Common myeloid progenitor, CD34-positive (primary cell): ENCODE results near the gene TRPM2.

ENCODE experiments used
- CTCF ChIA-PET: fragments of 350-600 bp; sonication (Branson Sonifier 250); formaldehyde crosslinking; loops from one replicate; lab custom pipeline; 2021; ENCODE audit warnings: antibody characterized with exemption; lab: Charles Lee
- POLR2A ChIA-PET: fragments of 350-600 bp; sonication (Branson Sonifier 250); formaldehyde crosslinking; loops from one replicate; lab custom pipeline; 2021; ENCODE audit warnings: antibody characterized with exemption; lab: Charles Lee
- DNase-seq, 3 donors: peaks; one replicate each; pipeline versions ENCODE4 v3.0.0 to v3.0.0-alpha.2; 2013
- H3K27ac ChIP-seq, 2 experiments: 1 replicate in 1 of 2; 2 replicates in 1 of 2; pipeline ENCODE4 v1.7.0; 2013; ENCODE audit warnings: inconsistent platforms in 2 of 2, low read length in 2 of 2, mild to moderate bottlenecking in 2 of 2, low read depth in 1 of 2, moderate library complexity in 1 of 2; ENCODE audit not compliant: severe bottlenecking in 2 of 2, insufficient read depth in 1 of 2, poor library complexity in 1 of 2
- H3K27me3 ChIP-seq, 5 experiments: replicated peaks in 2 of 5; 1 replicate in 3 of 5; 2 replicates in 2 of 5; pipeline versions ENCODE4 v1.6.1 to v1.7.0; 2013; ENCODE audit warnings: low read length in 4 of 5, mild to moderate bottlenecking in 2 of 5, moderate library complexity in 2 of 5, inconsistent platforms in 1 of 5; ENCODE audit not compliant: insufficient read depth in 5 of 5, control insufficient read depth in 4 of 5
- H3K36me3 ChIP-seq, 4 experiments: 1 replicate in 2 of 4; 2 replicates in 2 of 4; pipeline versions ENCODE4 v1.6.1 to v1.7.0; 2013; ENCODE audit warnings: low read length in 3 of 4, control low read depth in 1 of 4, mild to moderate bottlenecking in 1 of 4; ENCODE audit not compliant: control insufficient read depth in 4 of 4, insufficient read depth in 4 of 4
- H3K4me1 ChIP-seq, 4 experiments: 1 replicate in 3 of 4; 2 replicates in 1 of 4; pipeline versions ENCODE4 v1.6.1 to v1.7.1; 2013; ENCODE audit warnings: low read length in 3 of 4, mild to moderate bottlenecking in 3 of 4, control low read depth in 1 of 4, inconsistent platforms in 1 of 4, moderate library complexity in 1 of 4; ENCODE audit not compliant: control insufficient read depth in 4 of 4, insufficient read depth in 4 of 4; ENCODE audit errors: control extremely low read depth in 1 of 4
- H3K4me3 ChIP-seq, 7 experiments: 1 replicate in 4 of 7; 2 replicates in 3 of 7; pipeline versions ENCODE4 v1.5.1 to v1.7.0; 2013; ENCODE audit warnings: mild to moderate bottlenecking in 7 of 7, low read length in 6 of 7, moderate library complexity in 6 of 7, inconsistent platforms in 2 of 7, low read depth in 2 of 7, control low read depth in 1 of 7; ENCODE audit not compliant: insufficient read depth in 4 of 7, control insufficient read depth in 1 of 7; ENCODE audit errors: extremely low read depth in 1 of 7
- H3K9me3 ChIP-seq, 5 experiments: 1 replicate in 4 of 5; 2 replicates in 1 of 5; pipeline versions ENCODE4 v1.6.1 to v1.7.1; 2013; ENCODE audit warnings: low read length in 4 of 5, mild to moderate bottlenecking in 2 of 5, inconsistent platforms in 1 of 5, low read depth in 1 of 5, moderate library complexity in 1 of 5; ENCODE audit not compliant: control insufficient read depth in 4 of 5, insufficient read depth in 2 of 5; ENCODE audit errors: control extremely low read depth in 1 of 5
- WGBS: methylation state at CpG from one replicate; pipeline ENCODE4 v1.1.5; 2013; ENCODE audit not compliant: insufficient coverage; 5-methylcytosine and 5-hydroxymethylcytosine counted together

TRPM2 gene

DNA sequence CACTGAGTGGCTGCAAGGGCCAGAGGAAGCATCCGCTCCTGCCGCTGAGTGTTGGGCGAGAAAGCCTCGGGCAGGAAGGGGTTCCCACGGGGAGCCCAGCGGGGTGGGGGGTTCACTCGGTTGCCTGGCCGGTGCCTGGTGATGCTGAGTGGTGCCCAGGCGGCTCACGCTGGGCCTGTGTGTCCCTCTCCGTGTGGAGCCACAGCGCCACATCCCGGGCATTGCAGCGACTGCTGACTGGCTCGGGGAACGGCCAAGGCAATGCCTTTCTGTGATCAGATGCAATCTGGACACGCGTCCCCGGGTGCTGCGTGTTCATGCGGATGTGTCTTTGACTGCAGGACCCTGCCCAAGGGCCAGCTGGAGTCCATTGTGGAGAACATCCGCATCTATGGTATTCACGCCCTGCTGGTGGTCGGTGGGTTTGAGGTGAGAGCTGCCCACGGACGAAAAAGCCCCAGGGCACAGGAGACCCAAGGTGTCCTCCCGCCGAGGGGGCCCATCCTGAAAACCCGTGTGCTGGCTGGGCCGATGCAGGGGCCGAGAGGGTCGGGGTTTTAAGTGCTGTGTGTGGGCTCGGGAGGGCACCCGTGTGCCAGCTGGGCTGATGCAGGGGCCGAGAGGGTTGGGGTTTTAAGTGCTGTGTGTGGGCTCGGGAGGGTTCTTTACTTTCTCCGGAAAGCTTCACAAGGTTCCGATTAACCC is 30.6 kb upstream of the TRPM2 start:
- no peaks in the 10 kb centered on the region for H3K27me3 ChIP-seq
- CTCF ChIA-PET, result interaction anchor here (1.4 kb wide), 1 partner anchor 19 kb away, joined by 3 read pairs; no protein-coding TSS in a partner anchor
- 98% methylated on average over 35 of the region's 38 CpGs for WGBS
- H3K9me3 ChIP-seq, result no peaks in the 10 kb centered on the region
- no peak overlapping the region for H3K27ac ChIP-seq
- DNase-seq, result no peak
- H3K36me3 ChIP-seq, result peaks cover 5 to 94% (median 59%) of the 10 kb centered on the region in 4 experiments
- no peak overlapping the region for H3K4me3 ChIP-seq
- H3K4me1 ChIP-seq, result no peaks in the 10 kb centered on the region
- POLR2A ChIA-PET, result no interaction called here

DNA sequence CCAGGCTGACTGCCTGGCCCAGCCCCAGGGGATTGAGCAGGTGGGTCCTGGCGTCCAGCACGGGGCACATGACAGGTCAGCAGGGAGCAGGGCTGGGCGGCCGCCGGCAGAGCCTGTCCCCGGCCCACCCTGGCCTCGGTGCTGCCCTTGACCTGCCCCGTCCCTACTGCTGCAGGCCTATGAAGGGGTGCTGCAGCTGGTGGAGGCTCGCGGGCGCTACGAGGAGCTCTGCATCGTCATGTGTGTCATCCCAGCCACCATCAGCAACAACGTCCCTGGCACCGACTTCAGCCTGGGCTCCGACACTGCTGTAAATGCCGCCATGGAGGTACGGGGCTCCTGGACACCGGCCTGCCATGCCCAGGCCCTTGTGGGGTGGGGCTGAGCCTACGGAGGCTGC is 29.8 kb upstream of the TRPM2 start:
- H3K9me3 ChIP-seq, result no peaks in the 10 kb centered on the region
- WGBS, result 93% methylated on average over 18 of the region's 20 CpGs

GRCh38 chr21:44324106-44324853 is 29.1 kb upstream of the TRPM2 start:
- Histone ChIP-seq H3K27me3 (no peaks in the 10 kb centered on the region), H3K4me3 (no peak overlapping the region), H3K27ac (no peak overlapping the region), H3K36me3 (peaks cover 5 to 86% (median 54%) of the 10 kb centered on the region in 4 experiments), H3K4me1 (no peaks in the 10 kb centered on the region), H3K9me3 (no peaks in the 10 kb centered on the region)
- DNase-seq, result no peak
- ChIA-PET POLR2A (no interaction called here), CTCF (interaction anchor here (0.9 to 1.4 kb wide), 2 partner anchors 9 to 20 kb away, joined by 3 read pairs; no protein-coding TSS in a partner anchor)
- WGBS, result 98% methylated on average over 36 of the region's 37 CpGs

More for the DNA sequence above, 29.8 kb upstream of the TRPM2 start:
- CTCF ChIA-PET, result interaction anchor here (1.4 kb wide), 1 partner anchor 19 kb away, joined by 3 read pairs; no protein-coding TSS in a partner anchor
- POLR2A ChIA-PET, result no interaction called here
- Histone ChIP-seq H3K27me3 (no peaks in the 10 kb centered on the region), H3K36me3 (peaks cover 5 to 88% (median 57%) of the 10 kb centered on the region in 4 experiments), H3K4me3 (no peak overlapping the region), H3K4me1 (no peaks in the 10 kb centered on the region), H3K27ac (no peak overlapping the region)
- DNase-seq, result no peak

GRCh38 chr21:44324854-44325107 is 28.6 kb upstream of the TRPM2 start:
- no peak for DNase-seq
- CTCF ChIA-PET, result interaction anchor here (0.9 kb wide), 1 partner anchor 9 kb away, joined by 3 read pairs; no protein-coding TSS in a partner anchor
- no peak overlapping the region for H3K4me3 ChIP-seq
- no peaks in the 10 kb centered on the region for H3K9me3 ChIP-seq
- H3K27ac ChIP-seq, result no peak overlapping the region
- POLR2A ChIA-PET, result no interaction called here
- no peaks in the 10 kb centered on the region for H3K27me3 ChIP-seq
- H3K4me1 ChIP-seq, result no peaks in the 10 kb centered on the region
- H3K36me3 ChIP-seq, result peaks cover 5 to 85% (median 49%) of the 10 kb centered on the region in 4 experiments
- 91% methylated on average over 11 of the region's 11 CpGs for WGBS

DNA sequence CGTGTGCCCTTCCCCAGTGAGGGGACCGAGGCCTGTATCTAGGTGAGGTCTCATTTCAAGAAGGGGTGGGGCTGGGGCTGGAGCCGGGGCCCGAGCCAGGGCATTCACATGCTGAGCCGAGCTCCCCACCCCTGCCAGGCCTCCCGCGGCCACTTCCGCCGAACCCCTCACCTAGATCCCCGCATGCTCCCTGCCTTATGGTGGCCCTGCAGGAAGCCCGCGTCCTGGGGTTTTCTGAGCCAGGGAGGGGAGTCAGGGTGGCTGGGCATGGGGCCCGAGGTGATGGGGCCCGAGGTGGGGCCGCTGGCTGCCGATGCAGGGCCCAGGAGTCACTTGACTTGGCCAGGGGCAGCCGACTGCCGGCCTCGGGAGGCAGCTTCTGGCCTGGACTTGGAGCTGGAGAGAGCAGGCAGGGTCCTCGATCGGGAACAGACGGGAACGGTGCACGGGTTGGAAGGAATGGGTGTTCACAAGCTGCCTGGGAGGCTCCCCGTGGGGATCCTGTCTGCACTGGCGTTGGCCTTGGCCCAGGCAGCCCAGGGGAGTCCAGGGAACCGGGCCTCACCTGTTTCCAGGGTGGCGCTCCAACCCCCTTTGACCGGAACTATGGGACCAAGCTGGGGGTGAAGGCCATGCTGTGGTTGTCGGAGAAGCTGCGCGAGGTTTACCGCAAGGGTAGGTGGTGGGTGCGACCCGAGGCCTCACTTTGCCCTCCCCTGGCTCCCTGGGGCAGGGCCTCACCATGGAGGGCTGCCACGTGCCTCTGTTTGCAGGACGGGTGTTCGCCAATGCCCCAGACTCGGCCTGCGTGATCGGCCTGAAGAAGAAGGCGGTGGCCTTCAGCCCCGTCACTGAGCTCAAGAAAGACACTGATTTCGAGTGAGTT is 27.8 kb upstream of the TRPM2 start:
- WGBS, result 92% methylated on average over 43 of the region's 44 CpGs
- Histone ChIP-seq H3K4me1 (no peaks in the 10 kb centered on the region), H3K9me3 (no peaks in the 10 kb centered on the region), H3K4me3 (no peak overlapping the region), H3K36me3 (peaks cover 4 to 79% (median 45%) of the 10 kb centered on the region in 4 experiments), H3K27me3 (no peaks in the 10 kb centered on the region), H3K27ac (no peak overlapping the region)
- DNase-seq, result no peak
- ChIA-PET POLR2A (no interaction called here), CTCF (no interaction called here)

DNA sequence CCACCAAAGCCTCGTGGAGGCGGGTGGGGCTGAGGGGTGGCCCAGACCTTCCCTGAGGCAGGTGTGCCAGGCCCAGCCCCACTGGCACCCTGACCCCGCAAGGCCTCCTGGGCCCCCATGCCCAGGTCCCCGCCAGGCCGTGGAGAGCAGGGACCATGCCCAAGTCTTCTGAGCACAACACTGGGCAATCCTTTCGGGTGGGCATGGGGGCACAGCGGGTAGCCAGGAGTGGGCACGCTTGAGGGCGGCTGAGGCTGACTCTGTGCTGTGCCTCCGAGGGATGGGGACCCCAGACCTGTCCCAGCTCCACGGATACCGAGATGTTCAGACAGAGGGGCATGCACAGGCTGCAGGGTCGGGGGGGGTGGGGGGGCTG is 27.2 kb upstream of the TRPM2 start:
- DNase-seq, result no peak
- H3K27ac ChIP-seq, result no peak overlapping the region
- ChIA-PET POLR2A (no interaction called here), CTCF (no interaction called here)
- H3K4me1 ChIP-seq, result no peaks in the 10 kb centered on the region
- H3K9me3 ChIP-seq, result no peaks in the 10 kb centered on the region
- peaks cover 4 to 74% (median 42%) of the 10 kb centered on the region in 4 experiments for H3K36me3 ChIP-seq
- H3K4me3 ChIP-seq, result no peak overlapping the region
- 92% methylated on average over 13 of the region's 13 CpGs for WGBS
- H3K27me3 ChIP-seq, result no peaks in the 10 kb centered on the region
